Omental fat pad (tissue), 4 donors: ENCODE data around the gene ULBP1. TPM values are rescaled to one million over a fixed set of nuclear protein-coding genes. Genes with fewer than 3 reads are reported as not detected.
"Not testable (repeated sequence)": the region's sequence is repeated elsewhere in the genome, so short reads cannot be mapped to it uniquely, and the experiment has no call there.

Experiments used
- ATAC-seq: fragments of 150-250 bp; one replicate; pipeline ENCODE4 v1.9.1; 2016; ENCODE audit warnings: mild to moderate bottlenecking, moderate library complexity; ENCODE audit not compliant: low FRiP score
- DNase-seq: peaks from one replicate; pipeline ENCODE4 v3.0.0-alpha.2; 2019; ENCODE audit warnings: low spot score
- CTCF ChIP-seq, 3 donors: fragments of 450-650 bp; IDR thresholded peaks; one replicate each; pipeline ENCODE4 v1.5.1; 2016 to 2017; ENCODE audit warnings: antibody characterized with exemption in 3 of 3, mild to moderate bottlenecking in 3 of 3, moderate library complexity in 2 of 3
- total RNA-seq, 4 donors: library from RNA; depleted of rRNA; stranded (reverse); fragments of >200 nt; gene quantifications; one replicate each; pipeline ENCODE4 v1.1.0, GENCODE V29; 2016

Gene ULBP1
- total RNA-seq, 4 donors from 2014 or later = 0.25 to 0.37 TPM; not detected in 2

GRCh38 chr6:150004101-150004782, 40.5 kb downstream of the ULBP1 start:
- DNase-seq (no peak), ATAC-seq (no peak)
- TF ChIP-seq CTCF (IDR thresholded peaks at IDR 0.05) = no peak

GRCh38 chr6:150004783-150005717, 41.3 kb downstream of the ULBP1 start:
- TF ChIP-seq CTCF (IDR thresholded peaks at IDR 0.05) = no peak
- DNase-seq = peak; percentile 87
- ATAC-seq = peak; percentile 95

GRCh38 chr6:150005761-150006651, 42.3 kb downstream of the ULBP1 start:
- DNase-seq (no peak), ATAC-seq (no peak)
- TF ChIP-seq CTCF (IDR thresholded peaks at IDR 0.05) = no peak

- ATAC-seq (no peak), DNase-seq (no peak)
- TF ChIP-seq CTCF (IDR thresholded peaks at IDR 0.05) = no peak
Measured at GRCh38 chr6:150006961-150007464, 43.3 kb downstream of the ULBP1 start.

DNA sequence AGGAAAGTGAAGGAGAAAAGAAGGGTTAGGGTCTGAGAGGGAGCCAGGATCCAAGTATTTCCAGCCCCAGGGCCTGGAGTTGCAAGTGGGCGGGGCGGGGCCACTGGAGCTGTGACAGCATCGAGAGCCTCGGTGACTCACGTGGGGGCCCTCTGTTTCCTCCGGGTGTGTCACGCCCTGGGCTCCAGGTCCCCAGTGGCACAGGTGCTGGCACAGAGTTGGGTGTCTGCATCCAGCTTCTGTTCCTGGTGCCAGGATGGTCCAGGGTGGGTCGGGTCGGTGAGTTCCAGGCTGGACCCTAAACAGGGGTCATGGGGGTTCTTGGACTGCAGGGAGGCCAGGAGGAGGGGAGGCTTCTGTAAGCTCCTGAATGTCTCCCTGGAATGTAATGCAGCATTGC, 44.8 kb downstream of the ULBP1 start:
- no peak for TF ChIP-seq CTCF (IDR thresholded peaks at IDR 0.05)
- no peak for DNase-seq
- no peak for ATAC-seq

DNA sequence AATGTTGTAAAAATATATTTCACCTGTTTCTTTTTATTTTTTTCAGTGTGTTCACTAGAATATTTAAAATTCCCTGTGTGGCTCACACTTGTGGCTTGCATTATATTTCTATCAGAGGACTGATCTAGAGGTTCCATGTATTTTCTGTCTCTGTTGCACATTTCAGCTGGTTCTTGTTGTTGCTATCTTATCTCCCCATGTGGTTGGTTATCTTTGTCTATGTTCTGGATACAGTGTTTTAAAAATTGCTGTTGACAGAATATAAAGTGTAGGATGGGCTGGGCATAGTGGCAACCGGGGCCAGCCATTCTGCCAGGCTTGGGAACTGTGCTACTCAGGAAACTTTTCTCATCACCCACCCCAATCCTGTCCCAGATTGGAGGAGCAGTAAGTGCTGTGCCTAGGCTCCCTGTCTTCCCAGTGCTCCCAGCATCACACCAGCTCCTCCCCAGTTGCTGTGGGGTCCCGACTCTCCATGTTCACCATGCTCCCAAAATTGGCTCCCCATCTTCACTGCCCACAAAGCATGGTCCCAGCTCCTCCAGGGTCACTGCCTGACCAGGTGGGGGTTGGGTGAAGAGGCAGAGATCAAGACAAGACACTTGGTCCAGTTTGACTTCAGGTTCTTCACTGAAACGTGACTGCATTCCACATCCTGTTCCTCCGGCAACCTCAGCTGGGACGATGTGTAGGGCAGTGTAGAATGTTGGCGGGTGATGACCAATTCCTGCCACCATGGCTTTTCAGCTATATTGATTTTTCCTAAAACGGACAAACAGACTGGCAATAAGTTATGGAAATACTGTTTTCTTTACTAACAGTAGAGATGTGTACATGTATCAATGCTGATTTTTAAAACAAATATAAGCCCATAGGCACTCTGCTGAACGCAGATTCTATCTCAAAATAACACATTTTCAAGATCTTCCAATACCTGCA, 49.4 kb downstream of the ULBP1 start:
- not testable (repeated sequence) for DNase-seq, ATAC-seq

DNA sequence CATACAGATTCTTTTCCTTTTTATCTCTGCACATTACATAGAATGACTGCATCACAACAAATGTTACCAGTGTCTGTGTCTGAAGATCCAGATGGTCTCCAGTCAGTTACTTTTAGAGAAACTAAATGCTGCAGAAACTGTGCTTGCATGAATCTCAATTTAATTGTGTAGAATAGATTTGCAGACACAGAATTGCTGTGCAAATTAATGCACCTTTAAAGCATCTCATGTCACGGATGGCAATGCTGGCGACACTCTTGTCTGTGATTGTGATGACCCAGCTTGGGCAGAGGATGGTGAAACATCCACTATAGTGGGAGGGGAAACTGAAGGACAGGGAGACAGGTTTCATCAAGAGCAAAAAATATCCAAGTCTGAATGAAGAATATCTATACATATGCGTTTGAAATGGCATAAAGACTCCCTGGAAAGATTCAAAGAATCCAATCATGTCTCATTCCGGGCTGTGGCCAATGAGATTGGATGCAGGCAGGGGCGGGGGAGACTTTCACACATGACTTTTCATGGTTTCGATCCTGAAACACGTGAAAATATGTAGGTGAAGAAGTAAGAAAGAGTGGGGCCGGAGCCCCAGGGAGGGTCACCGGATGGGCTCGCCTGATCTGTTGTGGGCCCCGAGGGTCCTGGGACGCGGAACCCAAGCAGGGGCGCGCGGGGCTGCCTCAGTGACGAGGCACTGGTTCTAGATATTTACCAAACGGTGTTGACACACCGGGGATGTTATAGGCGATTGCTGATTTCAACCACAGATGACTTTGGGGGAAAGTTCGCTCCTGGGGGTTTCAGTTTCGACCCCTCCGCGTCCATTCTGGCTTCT, 50.3 kb downstream of the ULBP1 start:
- not testable (repeated sequence) for ATAC-seq, DNase-seq

GRCh38 chr6:150014623-150015280, 51.0 kb downstream of the ULBP1 start:
- DNase-seq = not testable (repeated sequence)
- ATAC-seq = peak; percentile 33

DNA sequence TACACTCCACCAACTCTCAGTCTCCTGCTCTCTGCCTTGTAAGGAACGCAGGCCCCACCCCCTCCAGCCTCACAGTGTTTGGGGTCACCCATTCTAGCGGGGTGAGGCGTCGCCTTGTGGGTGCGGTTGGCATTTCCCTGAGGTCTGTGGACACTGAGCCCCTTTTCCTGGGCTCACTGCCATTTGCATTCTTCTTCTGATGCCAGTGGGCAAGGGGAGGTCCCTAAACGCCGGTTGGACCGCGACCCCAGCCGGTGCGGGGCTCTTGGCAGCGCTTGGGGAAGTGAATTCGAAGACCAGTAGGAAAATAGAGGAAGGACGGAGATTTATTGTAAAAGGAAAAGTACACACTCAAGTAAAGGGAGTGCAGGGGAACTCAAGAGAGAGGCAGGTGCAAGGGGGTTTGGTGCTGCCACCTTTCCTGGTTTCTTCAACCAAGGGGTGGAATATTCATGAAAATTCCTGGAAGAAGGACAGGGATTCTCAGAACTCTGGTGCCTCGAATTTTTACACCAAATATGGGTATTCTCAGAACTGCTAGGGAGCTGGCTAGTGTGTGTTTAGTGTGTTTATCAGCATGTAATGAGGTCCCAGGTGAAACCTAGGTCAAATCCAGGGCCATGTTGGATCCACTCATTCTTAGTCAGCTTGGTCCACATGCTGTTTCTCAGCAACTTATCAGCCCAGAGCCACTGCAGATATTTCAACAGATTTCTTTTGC, 51.7 kb downstream of the ULBP1 start:
- peak; percentile 45 for ATAC-seq
- not testable (repeated sequence) for DNase-seq
